Activated CD4-positive, alpha-beta memory T cell treated with anti-CD3 and anti-CD28 coated beads for 36 hours (primary cell): Measurements from ENCODE around the gene PNPLA6. TPM values are rescaled to one million over a fixed set of nuclear protein-coding genes. Genes with fewer than 3 reads are reported as not detected.

Source experiments
- CTCF ChIA-PET: fragments of 350-600 bp; sonication (Branson Sonifier 250); formaldehyde crosslinking; loops from one replicate; lab custom pipeline; 2021; ENCODE audit warnings: antibody characterized with exemption, inconsistent platforms; lab: Charles Lee
- POLR2A ChIA-PET: fragments of 350-600 bp; sonication (Branson Sonifier 250); formaldehyde crosslinking; loops from one replicate; lab custom pipeline; 2021; ENCODE audit warnings: antibody characterized with exemption; lab: Charles Lee
- DNase-seq: peaks from one replicate; pipeline ENCODE4 v3.0.0-alpha.2; 2020
- H3K27ac Mint-ChIP-seq: one replicate; pipeline ENCODE4 v1.8.0; 2021; ENCODE audit warnings: mixed read lengths
- H3K27me3 Mint-ChIP-seq: one replicate; pipeline ENCODE4 v1.8.0; 2021; ENCODE audit warnings: mixed read lengths
- H3K36me3 Mint-ChIP-seq: one replicate; pipeline ENCODE4 v1.8.0; 2021; ENCODE audit warnings: mixed read lengths
- H3K4me1 Mint-ChIP-seq: one replicate; pipeline ENCODE4 v1.8.0; 2021; ENCODE audit warnings: low read depth, mixed read lengths
- H3K4me3 Mint-ChIP-seq: one replicate; pipeline ENCODE4 v1.8.0; 2021; ENCODE audit warnings: mild to moderate bottlenecking, mixed read lengths
- H3K9me3 Mint-ChIP-seq: one replicate; pipeline ENCODE4 v1.8.0; 2021; ENCODE audit warnings: mixed read lengths
- intact Hi-C: fragments of 100-400 bp; cut with micrococcal nuclease; formaldehyde crosslinking; loops from one replicate; pipeline ENCODE4 v1.15.1; 2023
- total RNA-seq, 2 experiments: library from RNA; stranded (reverse); gene quantifications; one replicate each; pipeline ENCODE4 v1.2.3, GENCODE V29; 2021

PNPLA6 gene
- total RNA-seq, 2 experiments from 2014 or later, result 106 to 121 TPM

DNA sequence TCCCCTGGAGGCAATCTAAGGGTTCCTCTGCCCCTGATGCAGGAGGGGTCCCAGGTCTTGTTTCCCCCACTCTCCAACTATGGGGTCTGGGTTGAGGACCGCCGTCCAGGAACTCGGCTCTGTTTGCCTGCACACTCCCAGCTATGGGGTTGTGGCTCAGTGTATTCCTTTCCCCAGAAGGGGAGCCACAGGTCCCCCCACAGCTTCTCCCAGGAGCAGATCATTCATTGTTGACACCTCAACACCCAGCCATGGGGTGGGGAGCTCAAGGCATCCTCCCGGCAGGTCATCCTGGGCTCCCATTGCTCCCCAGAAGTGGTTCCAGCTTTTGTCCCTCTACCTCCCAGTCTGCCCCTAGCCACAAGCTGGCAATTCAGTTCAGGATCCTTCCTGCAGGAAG is 18.6 kb upstream of the PNPLA6 start:
- Mint-ChIP-seq H3K27ac (no peak overlapping the region), H3K27me3 (peaks cover 16% of the 10 kb centered on the region), H3K9me3 (no peaks in the 10 kb centered on the region), H3K4me1 (peaks cover 9% of the 10 kb centered on the region), H3K36me3 (no peaks in the 10 kb centered on the region), H3K4me3 (peak overlapping the region; percentile 61)
- ChIA-PET CTCF (interaction anchor here (1.0 kb wide), 1 partner anchor 164 kb away, joined by 3 read pairs; the partner anchor contains the start of gene TRAPPC5), POLR2A (no interaction called here)
- intact Hi-C loops, result no loop called here
- no peak for DNase-seq

- Mint-ChIP-seq H3K9me3 (no peaks in the 10 kb centered on the region), H3K4me3 (no peak overlapping the region), H3K4me1 (peaks cover 18% of the 10 kb centered on the region), H3K36me3 (no peaks in the 10 kb centered on the region), H3K27me3 (peaks cover 11% of the 10 kb centered on the region), H3K27ac (no peak overlapping the region)
- POLR2A ChIA-PET, result no interaction called here
- intact Hi-C loops, result no loop called here
- CTCF ChIA-PET, result no interaction called here
- DNase-seq, result no peak
These were observed 16.0 kb upstream of the PNPLA6 start for GRCh38 chr19:7519361-7520130.

DNA sequence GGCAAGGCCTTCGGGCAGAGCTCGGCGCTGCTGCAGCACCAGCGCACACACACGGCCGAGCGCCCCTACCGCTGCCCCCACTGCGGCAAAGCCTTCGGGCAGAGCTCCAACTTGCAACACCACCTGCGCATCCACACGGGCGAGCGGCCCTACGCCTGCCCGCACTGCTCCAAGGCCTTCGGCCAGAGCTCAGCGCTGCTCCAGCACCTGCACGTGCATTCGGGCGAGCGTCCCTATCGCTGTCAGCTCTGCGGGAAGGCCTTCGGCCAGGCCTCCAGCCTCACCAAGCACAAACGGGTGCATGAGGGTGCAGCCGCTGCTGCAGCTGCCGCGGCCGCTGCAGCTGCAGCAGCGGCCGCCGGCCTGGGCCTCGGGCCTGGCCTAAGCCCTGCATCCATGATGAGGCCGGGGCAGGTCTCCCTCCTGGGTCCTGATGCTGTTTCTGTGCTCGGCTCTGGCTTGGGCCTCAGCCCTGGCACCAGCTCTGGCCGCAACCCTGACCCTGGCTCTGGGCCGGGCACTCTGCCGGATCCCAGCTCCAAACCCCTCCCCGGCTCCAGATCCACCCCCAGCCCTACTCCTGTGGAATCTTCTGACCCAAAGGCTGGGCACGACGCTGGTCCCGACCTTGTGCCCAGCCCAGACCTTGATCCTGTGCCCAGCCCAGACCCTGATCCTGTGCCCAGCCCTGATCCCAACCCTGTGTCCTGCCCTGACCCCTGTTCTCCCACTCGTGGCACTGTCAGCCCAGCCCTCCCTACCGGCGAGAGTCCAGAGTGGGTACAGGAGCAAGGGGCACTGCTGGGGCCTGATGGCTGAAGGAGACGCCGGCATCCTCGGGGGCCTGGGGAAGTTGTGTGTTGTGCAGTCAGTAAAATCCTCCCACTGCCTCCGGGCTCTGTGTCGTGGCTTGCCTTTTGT is 15.1 kb upstream of the PNPLA6 start:
- CTCF ChIA-PET, result interaction anchor here (0.9 to 1.0 kb wide), 2 partner anchors 8 to 48 kb away, joined by 3 to 4 read pairs; no protein-coding TSS in a partner anchor
- H3K4me3 Mint-ChIP-seq, result no peak overlapping the region
- intact Hi-C loops, result no loop called here

GRCh38 chr19:7521551-7522071 is 13.9 kb upstream of the PNPLA6 start:
- H3K27ac Mint-ChIP-seq, result peak overlapping the region; percentile 16

More for the DNA sequence above, 15.1 kb upstream of the PNPLA6 start:
- DNase-seq, result no peak
- POLR2A ChIA-PET, result no interaction called here
- Mint-ChIP-seq H3K9me3 (no peaks in the 10 kb centered on the region), H3K27ac (no peak overlapping the region), H3K27me3 (peaks cover 10% of the 10 kb centered on the region), H3K36me3 (no peaks in the 10 kb centered on the region), H3K4me1 (peaks cover 17% of the 10 kb centered on the region)

DNA sequence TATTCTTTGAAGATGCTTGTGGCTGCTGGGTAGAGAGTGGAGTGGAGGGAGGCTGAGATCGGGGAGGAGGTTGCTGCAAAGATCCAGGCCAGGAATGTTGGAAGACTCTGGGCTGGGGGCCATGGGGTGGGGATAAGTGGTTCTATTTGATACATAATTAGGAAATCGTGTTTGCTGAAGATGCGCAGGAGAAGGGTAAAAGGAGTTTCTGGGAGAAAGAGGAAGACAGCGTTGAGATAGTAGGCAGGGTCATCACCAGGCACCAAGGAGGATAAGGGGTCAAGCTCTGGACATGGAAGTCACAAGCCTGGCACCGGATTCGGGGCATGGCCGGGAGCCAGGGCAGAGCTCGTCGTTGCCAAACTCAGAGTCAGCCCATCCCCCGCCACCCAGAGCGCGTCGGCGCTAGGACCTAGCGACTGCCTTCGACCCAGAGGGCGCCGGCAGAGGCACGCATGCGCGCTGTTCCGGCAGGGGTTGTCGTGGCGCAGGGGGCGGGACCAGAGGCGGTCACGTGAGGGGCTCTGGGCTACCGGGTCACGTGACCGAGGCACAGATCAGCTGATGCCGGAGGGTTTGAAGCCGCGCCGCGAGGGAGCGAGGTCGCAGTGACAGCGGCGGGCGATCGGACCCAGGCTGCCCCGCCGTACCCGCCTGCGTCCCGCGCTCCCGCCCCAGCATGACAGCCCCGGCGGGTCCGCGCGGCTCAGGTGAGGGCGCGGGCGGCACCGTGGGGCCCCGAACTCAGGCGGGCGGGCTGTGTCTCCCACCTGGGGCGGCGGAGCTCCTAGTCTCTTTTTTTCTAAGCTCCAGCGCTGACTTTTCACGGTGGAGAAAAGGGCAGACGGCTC is 13.2 kb upstream of the PNPLA6 start, which contains the start of gene MCOLN1:
MCOLN1 (plus strand) TSS at position 553 of the 851 bp plus-strand sequence; CDS start at position 680, 127 bp downstream.
- Mint-ChIP-seq H3K36me3 (no peaks in the 10 kb centered on the region), H3K9me3 (no peaks in the 10 kb centered on the region), H3K27ac (peak within 1 kb of the TSS; percentile 16), H3K4me3 (peak within 1 kb of the TSS; percentile 68), H3K27me3 (peaks cover 3% of the 10 kb centered on the region), H3K4me1 (peaks cover 10% of the 10 kb centered on the region)
- peak; percentile 100 for DNase-seq
- intact Hi-C loops, result loop anchor here (1.0 kb wide), 1 partner anchor 13 kb away; the partner anchor contains the start of gene PNPLA6
- POLR2A ChIA-PET, result interaction anchor here (0.6 to 4.0 kb wide), 9 partner anchors 10 to 174 kb away, joined by 3 to 22 read pairs (median 3); partner anchors contain the start of genes ARHGEF18, PEX11G and PNPLA6
- CTCF ChIA-PET, result interaction anchor here (0.6 to 1.8 kb wide), 7 partner anchors 12 to 347 kb away, joined by 3 to 10 read pairs (median 4); partner anchors contain the start of gene TRAPPC5

More at GRCh38 chr19:7521551-7522071, 13.9 kb upstream of the PNPLA6 start:
- no peaks in the 10 kb centered on the region for H3K36me3 Mint-ChIP-seq
- H3K9me3 Mint-ChIP-seq, result no peaks in the 10 kb centered on the region
- no peak for DNase-seq
- H3K4me3 Mint-ChIP-seq, result peak overlapping the region; percentile 68
- peaks cover 13% of the 10 kb centered on the region for H3K4me1 Mint-ChIP-seq
- POLR2A ChIA-PET, result interaction anchor here (0.6 to 4.0 kb wide), 6 partner anchors 9 to 173 kb away, joined by 3 to 22 read pairs (median 4); partner anchors contain the start of genes ARHGEF18, PEX11G and PNPLA6
- intact Hi-C loops, result loop anchor here (1.0 kb wide), 1 partner anchor 14 kb away; the partner anchor contains the start of gene PNPLA6
- H3K27me3 Mint-ChIP-seq, result peaks cover 7% of the 10 kb centered on the region
- CTCF ChIA-PET, result interaction anchor here (0.9 to 1.8 kb wide), 4 partner anchors 9 to 348 kb away, joined by 3 to 10 read pairs (median 4); no protein-coding TSS in a partner anchor

DNA sequence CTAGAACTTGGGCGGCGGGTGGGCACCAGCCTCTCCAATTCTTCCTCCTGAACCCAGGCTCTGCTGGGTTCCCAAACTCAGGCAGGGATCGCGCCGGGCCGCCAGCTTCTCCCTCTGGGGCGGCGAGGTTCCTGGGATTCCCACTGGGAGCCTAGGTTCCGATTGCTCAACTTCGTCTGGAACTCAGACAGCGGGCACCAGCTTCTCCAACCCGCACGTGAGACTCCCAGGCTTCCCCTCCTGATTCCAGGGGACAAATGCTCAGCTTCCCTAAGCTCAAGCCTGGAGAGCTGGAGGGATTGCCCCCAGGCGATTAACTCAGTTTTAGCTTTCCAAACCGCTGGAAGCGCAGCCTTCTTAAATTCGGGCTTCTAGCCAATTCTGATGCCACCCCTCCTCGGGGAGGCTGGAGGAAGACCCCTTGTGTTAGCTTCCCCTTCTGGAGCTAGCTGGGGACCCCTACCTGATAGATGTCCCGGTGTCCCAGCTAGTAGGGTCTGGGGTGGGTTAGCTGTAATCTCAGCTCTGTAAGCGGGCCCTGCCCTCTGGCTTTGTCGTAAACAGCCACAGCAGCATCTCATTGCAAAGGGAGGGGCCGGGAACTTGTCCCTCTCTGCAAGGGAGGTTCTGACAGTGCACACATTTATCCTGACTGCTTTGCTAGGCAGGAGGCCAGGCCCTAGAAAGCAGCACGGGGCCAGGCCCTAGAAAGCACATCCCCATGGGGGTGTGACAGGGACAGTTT is 12.4 kb upstream of the PNPLA6 start:
- Mint-ChIP-seq H3K4me1 (peaks cover 10% of the 10 kb centered on the region), H3K36me3 (no peaks in the 10 kb centered on the region), H3K27me3 (no peaks in the 10 kb centered on the region), H3K9me3 (no peaks in the 10 kb centered on the region), H3K27ac (no peak overlapping the region), H3K4me3 (peak overlapping the region; percentile 61)
- intact Hi-C loops, result loop anchor here (1.0 kb wide), 1 partner anchor 12 kb away; the partner anchor contains the start of gene PNPLA6
- ChIA-PET POLR2A (interaction anchor here (0.6 to 4.0 kb wide), 7 partner anchors 11 to 174 kb away, joined by 3 to 22 read pairs (median 3); partner anchors contain the start of genes ARHGEF18, PEX11G and PNPLA6), CTCF (interaction anchor here (0.6 to 1.8 kb wide), 8 partner anchors 11 to 346 kb away, joined by 3 to 10 read pairs (median 4); partner anchors contain the start of gene TRAPPC5)
- no peak for DNase-seq

DNA sequence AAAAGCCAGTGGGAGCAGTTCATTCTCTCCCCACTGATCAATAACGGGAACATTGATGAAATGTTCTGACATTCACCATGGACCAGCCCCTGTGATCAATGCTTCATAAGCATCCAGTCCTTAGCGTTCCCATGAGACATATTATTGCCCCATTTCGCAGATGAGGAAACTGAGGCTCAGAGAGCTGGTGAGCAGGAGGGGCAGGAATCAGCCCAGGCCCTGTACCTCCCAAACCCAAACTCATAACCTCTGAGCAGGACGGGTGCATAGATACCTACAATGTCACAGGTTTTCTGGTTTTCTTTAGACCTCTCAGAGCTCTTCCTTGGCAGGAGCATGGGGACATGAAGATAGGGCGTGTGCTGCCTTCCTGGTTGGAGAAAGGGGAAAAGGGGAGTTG is 11.0 kb upstream of the PNPLA6 start:
- DNase-seq, result no peak
- no peak overlapping the region for H3K27ac Mint-ChIP-seq
- CTCF ChIA-PET, result no interaction called here
- POLR2A ChIA-PET, result interaction anchor here (0.6 to 4.0 kb wide), 2 partner anchors 10 to 158 kb away, joined by 4 to 22 read pairs; partner anchors contain the start of gene PNPLA6
- no peak overlapping the region for H3K4me3 Mint-ChIP-seq
- no peaks in the 10 kb centered on the region for H3K27me3 Mint-ChIP-seq
- H3K36me3 Mint-ChIP-seq, result peaks cover 3% of the 10 kb centered on the region
- intact Hi-C loops, result no loop called here
- peaks cover 10% of the 10 kb centered on the region for H3K4me1 Mint-ChIP-seq
- H3K9me3 Mint-ChIP-seq, result no peaks in the 10 kb centered on the region

GRCh38 chr19:7524992-7525739 is 10.4 kb upstream of the PNPLA6 start:
- intact Hi-C loops, result no loop called here
- Mint-ChIP-seq H3K27ac (no peak overlapping the region), H3K9me3 (no peaks in the 10 kb centered on the region), H3K36me3 (peaks cover 3% of the 10 kb centered on the region), H3K4me3 (no peak overlapping the region), H3K4me1 (peaks cover 10% of the 10 kb centered on the region), H3K27me3 (no peaks in the 10 kb centered on the region)
- ChIA-PET POLR2A (interaction anchor here (4.0 kb wide), 1 partner anchor 10 kb away, joined by 22 read pairs; the partner anchor contains the start of gene PNPLA6), CTCF (no interaction called here)
- DNase-seq, result no peak

DNA sequence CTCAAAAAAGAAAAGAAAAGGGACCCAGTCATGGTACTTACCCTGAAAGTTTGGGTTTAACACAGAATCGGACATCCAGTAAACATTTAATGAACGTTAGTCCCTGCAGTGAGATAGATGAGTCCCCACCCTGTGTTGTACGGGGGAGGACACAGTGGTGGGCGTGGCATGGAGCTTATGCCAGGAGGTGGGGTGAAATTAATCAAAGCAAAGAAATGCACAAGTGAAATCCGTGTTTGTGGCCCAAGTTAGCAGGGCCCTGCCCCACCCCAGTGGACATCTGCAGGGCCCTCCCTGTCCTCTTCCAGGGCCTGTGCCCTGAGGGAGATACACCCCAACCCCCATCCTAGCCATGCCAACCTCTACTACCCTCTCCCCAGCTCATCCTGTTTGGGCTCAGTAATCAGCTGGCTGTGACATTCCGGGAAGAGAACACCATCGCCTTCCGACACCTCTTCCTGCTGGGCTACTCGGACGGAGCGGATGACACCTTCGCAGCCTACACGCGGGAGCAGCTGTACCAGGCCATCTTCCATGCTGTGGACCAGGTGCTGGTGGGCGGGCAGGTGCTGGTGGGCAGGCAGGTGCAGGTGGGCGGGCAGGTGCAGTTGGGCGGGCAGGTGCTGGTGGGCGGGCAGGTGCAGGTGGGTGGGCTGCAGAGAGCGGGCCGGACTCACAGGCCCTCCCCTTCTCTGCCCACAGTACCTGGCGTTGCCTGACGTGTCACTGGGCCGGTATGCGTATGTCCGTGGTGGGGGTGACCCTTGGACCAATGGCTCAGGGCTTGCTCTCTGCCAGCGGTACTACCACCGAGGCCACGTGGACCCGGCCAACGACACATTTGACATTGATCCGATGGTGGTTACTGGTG is 9.2 kb upstream of the PNPLA6 start:
- CTCF ChIA-PET, result no interaction called here
- Mint-ChIP-seq H3K36me3 (peaks cover 6% of the 10 kb centered on the region), H3K4me1 (peaks cover 10% of the 10 kb centered on the region), H3K27me3 (no peaks in the 10 kb centered on the region), H3K4me3 (no peak overlapping the region), H3K9me3 (no peaks in the 10 kb centered on the region), H3K27ac (no peak overlapping the region)
- POLR2A ChIA-PET, result no interaction called here
- intact Hi-C loops, result no loop called here
- DNase-seq, result no peak
